Colonic mucosa (tissue), 4 donors: ENCODE data around the gene C14orf132. TPM values are rescaled to one million over a fixed set of nuclear protein-coding genes. Genes with fewer than 3 reads are reported as not detected.

ENCODE experiments used
- DNase-seq: peaks from one replicate; pipeline ENCODE4 v3.0.0-alpha.2; 2020
- H3K27ac ChIP-seq: fragments of 200-600 bp; one replicate; pipeline ENCODE4 v1.8.0; 2021
- H3K27me3 ChIP-seq: fragments of 200-600 bp; one replicate; pipeline ENCODE4 v1.8.0; 2021
- H3K36me3 ChIP-seq: fragments of 200-600 bp; one replicate; pipeline ENCODE4 v1.8.0; 2021
- H3K4me1 ChIP-seq: fragments of 200-600 bp; one replicate; pipeline ENCODE4 v1.8.0; 2021; ENCODE audit warnings: mild to moderate bottlenecking
- H3K4me3 ChIP-seq: fragments of 200-600 bp; one replicate; pipeline ENCODE4 v1.8.0; 2021
- H3K9ac ChIP-seq, 2 donors: one replicate each; pipeline ENCODE4 v1.7.0; 2013; ENCODE audit warnings: control low read depth in 2 of 2, low read depth in 2 of 2, low read length in 2 of 2
- H3K9me3 ChIP-seq: fragments of 200-600 bp; one replicate; pipeline ENCODE4 v1.8.0; 2021
- intact Hi-C: fragments of 100-400 bp; cut with DNase I; formaldehyde crosslinking; loops from one replicate; pipeline ENCODE4 v1.14.1; 2022
- total RNA-seq, 2 donors: library from RNA; stranded (reverse); fragmentation: NEBNext Ultra II Directional in 1 of 2; extraction: Animal tissue kit (Norgen Biotek cat#: 25700) in 1 of 2; gene quantifications; one replicate each; pipeline ENCODE4 v1.2.1, GENCODE V29; 2021
- TF ChIP-seq, protein P1 (sequence below): fragments of 200-600 bp; IDR thresholded peaks from one replicate; pipeline ENCODE4 v1.8.0; 2022; ENCODE audit warnings: antibody characterized with exemption, mild to moderate bottlenecking
- donor health status: healthy.
- donor health status: DM: no; HTN: no; CAD: no.
- donor health status: DM: no; HTN: no; CAD: no.

C14orf132 gene
- total RNA-seq, 2 donors from 2014 or later = 2.2 to 3.6 TPM

DNA sequence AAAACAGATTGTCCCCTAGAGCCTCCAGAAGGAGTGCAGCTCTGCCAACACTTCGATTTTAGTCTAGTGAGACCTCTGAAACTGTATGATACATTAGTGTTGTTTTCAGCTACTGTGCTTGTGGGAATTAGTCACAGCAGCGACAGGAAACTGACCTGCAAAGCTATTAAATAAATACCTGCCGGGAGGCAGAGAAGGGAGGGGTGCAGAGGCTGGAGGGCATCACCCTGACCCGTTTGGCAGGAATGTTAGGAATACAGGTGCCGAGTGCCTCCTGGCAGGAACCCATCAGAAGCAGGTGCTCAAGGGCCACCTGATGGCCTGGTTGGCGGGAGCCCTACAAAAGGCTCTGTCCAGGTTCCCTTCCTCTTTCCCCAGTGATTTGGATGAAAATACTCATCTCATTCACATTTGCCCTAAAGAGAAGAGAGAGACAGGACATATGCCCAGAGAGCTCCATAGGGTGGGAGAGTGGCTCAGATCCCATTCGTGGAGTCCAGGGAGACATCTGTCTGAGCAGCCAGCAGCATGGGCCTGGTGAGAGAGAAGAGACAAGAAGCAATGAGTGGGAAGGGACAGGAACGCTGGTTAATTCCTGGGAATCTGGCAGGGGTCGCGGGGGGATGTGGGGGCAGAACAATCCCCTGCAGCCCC lies 44.6 kb downstream of the C14orf132 start:
- Histone ChIP-seq H3K4me1 (no peaks in the 10 kb centered on the region), H3K4me3 (no peak overlapping the region), H3K27me3 (no peaks in the 10 kb centered on the region), H3K36me3 (no peaks in the 10 kb centered on the region), H3K9ac (no peak overlapping the region), H3K27ac (no peak overlapping the region), H3K9me3 (no peaks in the 10 kb centered on the region)
- DNase-seq = no peak
- intact Hi-C loops = no loop called here
- TF ChIP-seq, protein P1, sequence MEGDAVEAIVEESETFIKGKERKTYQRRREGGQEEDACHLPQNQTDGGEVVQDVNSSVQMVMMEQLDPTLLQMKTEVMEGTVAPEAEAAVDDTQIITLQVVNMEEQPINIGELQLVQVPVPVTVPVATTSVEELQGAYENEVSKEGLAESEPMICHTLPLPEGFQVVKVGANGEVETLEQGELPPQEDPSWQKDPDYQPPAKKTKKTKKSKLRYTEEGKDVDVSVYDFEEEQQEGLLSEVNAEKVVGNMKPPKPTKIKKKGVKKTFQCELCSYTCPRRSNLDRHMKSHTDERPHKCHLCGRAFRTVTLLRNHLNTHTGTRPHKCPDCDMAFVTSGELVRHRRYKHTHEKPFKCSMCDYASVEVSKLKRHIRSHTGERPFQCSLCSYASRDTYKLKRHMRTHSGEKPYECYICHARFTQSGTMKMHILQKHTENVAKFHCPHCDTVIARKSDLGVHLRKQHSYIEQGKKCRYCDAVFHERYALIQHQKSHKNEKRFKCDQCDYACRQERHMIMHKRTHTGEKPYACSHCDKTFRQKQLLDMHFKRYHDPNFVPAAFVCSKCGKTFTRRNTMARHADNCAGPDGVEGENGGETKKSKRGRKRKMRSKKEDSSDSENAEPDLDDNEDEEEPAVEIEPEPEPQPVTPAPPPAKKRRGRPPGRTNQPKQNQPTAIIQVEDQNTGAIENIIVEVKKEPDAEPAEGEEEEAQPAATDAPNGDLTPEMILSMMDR = no peak

DNA sequence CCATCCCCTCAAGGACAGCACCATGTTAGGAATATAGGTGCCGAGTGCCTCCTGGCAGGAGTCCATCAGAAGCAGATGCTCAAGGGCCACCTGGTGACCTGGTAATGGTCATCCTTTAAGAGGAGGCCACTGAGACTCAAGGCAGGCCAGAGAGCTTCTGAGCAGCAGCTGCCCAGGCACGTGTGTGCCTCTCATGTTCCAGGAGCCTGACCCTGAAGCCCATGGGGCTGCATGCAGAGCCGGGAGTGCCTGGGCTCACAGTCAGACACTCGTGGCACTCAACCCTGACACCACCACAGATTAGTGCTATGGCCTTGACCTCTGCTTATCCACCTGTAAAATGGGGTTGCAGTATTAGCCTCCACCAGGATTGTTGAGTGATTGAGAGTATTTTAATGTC lies 45.6 kb downstream of the C14orf132 start:
- Histone ChIP-seq H3K36me3 (no peaks in the 10 kb centered on the region), H3K4me1 (no peaks in the 10 kb centered on the region), H3K4me3 (no peak overlapping the region), H3K9ac (no peak overlapping the region), H3K9me3 (no peaks in the 10 kb centered on the region), H3K27ac (no peak overlapping the region), H3K27me3 (no peaks in the 10 kb centered on the region)
- DNase-seq = no peak
- intact Hi-C loops = no loop called here
- TF ChIP-seq, protein P1 = no peak

DNA sequence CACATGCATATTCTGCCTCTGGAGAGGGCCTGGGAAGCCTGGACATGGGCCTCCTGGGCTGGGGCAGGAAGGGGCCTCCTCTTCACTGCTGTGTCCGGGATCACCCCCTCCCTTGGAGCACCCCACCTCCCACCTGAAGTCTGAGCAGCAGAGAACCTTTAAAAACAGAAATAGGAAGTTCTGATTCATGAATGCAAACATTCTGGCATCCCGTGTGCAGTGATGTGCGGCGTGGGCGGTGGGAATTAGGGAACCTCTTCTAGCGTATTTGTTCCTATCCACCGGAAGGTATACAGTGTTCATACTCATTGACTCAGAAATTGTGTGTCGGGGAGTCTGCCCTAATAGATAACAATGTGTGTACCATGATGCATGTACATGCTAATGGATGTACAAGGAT lies 46.2 kb downstream of the C14orf132 start:
- Histone ChIP-seq H3K27ac (no peak overlapping the region), H3K4me3 (no peak overlapping the region), H3K4me1 (no peaks in the 10 kb centered on the region), H3K9me3 (no peaks in the 10 kb centered on the region), H3K27me3 (no peaks in the 10 kb centered on the region), H3K36me3 (no peaks in the 10 kb centered on the region), H3K9ac (no peak overlapping the region)
- no peak for DNase-seq
- TF ChIP-seq, protein P1 = no peak
- intact Hi-C loops = no loop called here

DNA sequence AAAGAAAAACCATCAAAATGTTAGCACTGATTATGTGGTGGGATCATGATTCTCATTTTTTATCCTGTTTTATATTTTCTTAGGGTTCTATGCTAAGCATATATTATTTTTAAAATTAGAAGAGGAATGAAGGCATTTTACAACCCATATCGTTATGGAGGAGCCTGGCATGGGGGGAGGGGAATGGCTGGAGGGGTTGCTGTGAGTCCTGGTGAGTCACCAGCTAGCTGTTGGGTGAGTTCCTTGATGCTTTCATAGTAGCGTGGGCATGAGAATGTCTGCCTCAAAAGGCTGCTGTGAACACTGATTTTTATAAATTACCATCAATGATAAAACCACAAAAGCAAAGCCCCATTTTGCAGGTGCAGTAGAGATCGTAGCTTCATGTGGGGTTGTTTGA lies 46.9 kb downstream of the C14orf132 start:
- no peaks in the 10 kb centered on the region for H3K36me3 ChIP-seq
- intact Hi-C loops = no loop called here
- H3K9me3 ChIP-seq = no peaks in the 10 kb centered on the region
- H3K4me3 ChIP-seq = no peak overlapping the region
- H3K9ac ChIP-seq = no peak overlapping the region
- H3K4me1 ChIP-seq = no peaks in the 10 kb centered on the region
- TF ChIP-seq, protein P1 = no peak
- no peak for DNase-seq
- H3K27ac ChIP-seq = no peak overlapping the region
- no peaks in the 10 kb centered on the region for H3K27me3 ChIP-seq

DNA sequence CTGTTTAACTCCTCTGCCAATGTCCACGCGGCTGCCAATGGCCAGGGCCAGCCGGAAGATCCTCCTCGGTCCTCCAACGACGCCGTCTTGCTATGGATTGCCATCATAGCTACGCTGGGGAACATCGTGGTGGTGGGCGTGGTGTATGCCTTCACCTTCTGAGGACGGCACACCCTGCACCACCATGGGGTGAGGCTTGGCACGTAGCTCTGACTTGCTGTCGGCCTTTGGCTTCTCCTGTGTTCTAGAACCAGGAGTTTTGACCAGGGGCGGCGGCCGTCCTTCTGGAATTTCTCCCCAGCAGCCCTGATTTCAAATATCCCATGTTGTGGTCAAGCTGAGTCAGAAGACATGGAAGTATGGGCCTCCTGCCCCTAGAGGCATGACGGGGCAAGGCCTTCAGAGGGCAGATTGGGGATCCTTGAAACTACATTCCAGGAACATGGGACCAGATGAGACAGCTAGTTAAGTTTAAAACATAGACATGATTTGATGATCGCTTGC lies 47.5 kb downstream of the C14orf132 start:
- H3K9me3 ChIP-seq = no peaks in the 10 kb centered on the region
- H3K4me1 ChIP-seq = no peaks in the 10 kb centered on the region
- no peaks in the 10 kb centered on the region for H3K36me3 ChIP-seq
- no peak overlapping the region for H3K4me3 ChIP-seq
- no peak for DNase-seq
- TF ChIP-seq, protein P1 = no peak
- intact Hi-C loops = no loop called here
- H3K27ac ChIP-seq = no peak overlapping the region
- H3K9ac ChIP-seq = no peak overlapping the region
- no peaks in the 10 kb centered on the region for H3K27me3 ChIP-seq
